Liver (tissue), 9 donors: ENCODE results near the gene IL1RAPL1. TPM values are rescaled to one million over a fixed set of nuclear protein-coding genes. Genes with fewer than 3 reads are reported as not detected.

Experiments
- DNase-seq: peaks from one replicate; pipeline ENCODE4 v3.0.0-alpha.2; 2017; ENCODE audit warnings: low spot score
- H3K27ac ChIP-seq, 2 donors: one replicate each; pipeline ENCODE4 v1.7.0; 2013; ENCODE audit warnings: inconsistent platforms in 2 of 2, low read length in 2 of 2, control low read depth in 1 of 2, low read depth in 1 of 2, mild to moderate bottlenecking in 1 of 2
- H3K27me3 ChIP-seq, 4 donors: one replicate each; pipeline versions ENCODE4 v1.6.1 to v1.7.0; 2013; ENCODE audit warnings: low read length in 3 of 4, inconsistent platforms in 1 of 4, mild to moderate bottlenecking in 1 of 4, moderate library complexity in 1 of 4; ENCODE audit not compliant: control insufficient read depth in 4 of 4, insufficient read depth in 4 of 4
- H3K36me3 ChIP-seq, 4 donors: one replicate each; pipeline versions ENCODE4 v1.6.1 to v1.7.0; 2013; ENCODE audit warnings: low read length in 3 of 4, mild to moderate bottlenecking in 3 of 4, low read depth in 1 of 4, moderate library complexity in 1 of 4; ENCODE audit not compliant: control insufficient read depth in 4 of 4, insufficient read depth in 3 of 4
- H3K4me1 ChIP-seq, 4 donors: one replicate each; pipeline versions ENCODE4 v1.6.1 to v1.7.0; 2013; ENCODE audit warnings: low read length in 3 of 4, mild to moderate bottlenecking in 3 of 4, moderate library complexity in 1 of 4; ENCODE audit not compliant: control insufficient read depth in 4 of 4, insufficient read depth in 4 of 4
- H3K4me3 ChIP-seq, 3 donors: one replicate each; pipeline versions ENCODE4 v1.6.1 to v1.7.0; 2013; ENCODE audit warnings: low read length in 3 of 3, control low read depth in 1 of 3, low read depth in 1 of 3, mild to moderate bottlenecking in 1 of 3
- H3K9ac ChIP-seq, 2 donors: one replicate each; pipeline ENCODE4 v1.7.0; 2013; ENCODE audit warnings: low read length in 2 of 2, mild to moderate bottlenecking in 2 of 2, moderate library complexity in 2 of 2, control low read depth in 1 of 2, low read depth in 1 of 2
- H3K9me3 ChIP-seq, 4 donors: one replicate each; pipeline versions ENCODE4 v1.6.1 to v1.7.0; 2013; ENCODE audit warnings: low read length in 3 of 4; ENCODE audit not compliant: control insufficient read depth in 4 of 4
- CTCF ChIP-seq: fragments of 150-350 bp; IDR thresholded peaks from 2 replicates; pipeline ENCODE4 v1.5.1; 2017; ENCODE audit warnings: improper control_type of control experiment, low read depth, low read length; ENCODE audit not compliant: missing input control
- EGR1 ChIP-seq, 2 donors: IDR thresholded peaks; 2 replicates each; pipeline ENCODE4 v1.6.1; 2016 to 2018; ENCODE audit warnings: antibody characterized with exemption in 2 of 2, low read depth in 2 of 2
- FOXA1 ChIP-seq: IDR thresholded peaks from 2 replicates; pipeline ENCODE4 v1.6.1; 2016; ENCODE audit warnings: antibody characterized with exemption
- FOXA2 ChIP-seq: IDR thresholded peaks from 2 replicates; pipeline ENCODE4 v1.6.1; 2016; ENCODE audit warnings: antibody characterized with exemption
- GABPA ChIP-seq, 2 donors: IDR thresholded peaks in 1 of 2; conservative IDR thresholded peaks in 1 of 2; 2 replicates each; pipeline ENCODE4 v1.6.1; 2016; ENCODE audit warnings: antibody characterized with exemption in 2 of 2, mild to moderate bottlenecking in 1 of 2, moderate library complexity in 1 of 2
- HNF4A ChIP-seq, 2 donors: conservative IDR thresholded peaks; 2 replicates each; pipeline ENCODE4 v1.6.1; 2016; ENCODE audit warnings: antibody characterized with exemption in 2 of 2, mild to moderate bottlenecking in 2 of 2
- HNF4G ChIP-seq: IDR thresholded peaks from 2 replicates; pipeline ENCODE4 v1.6.1; 2016; ENCODE audit warnings: antibody characterized with exemption
- JUND ChIP-seq, 2 donors: IDR thresholded peaks; 2 replicates each; pipeline ENCODE4 v1.6.1; 2016; ENCODE audit warnings: antibody characterized with exemption in 2 of 2
- MAX ChIP-seq: IDR thresholded peaks from 2 replicates; pipeline ENCODE4 v1.6.1; 2016; ENCODE audit warnings: antibody characterized with exemption
- NR2F2 ChIP-seq: IDR thresholded peaks from 2 replicates; pipeline ENCODE4 v1.6.1; 2016; ENCODE audit warnings: antibody characterized with exemption
- RAD21 ChIP-seq, 2 donors: IDR thresholded peaks; 2 replicates each; pipeline ENCODE4 v1.6.1; 2016; ENCODE audit warnings: antibody characterized with exemption in 2 of 2, mild to moderate bottlenecking in 2 of 2
- RXRA ChIP-seq, 2 donors: IDR thresholded peaks; 2 replicates each; pipeline ENCODE4 v1.6.1; 2017 to 2018; ENCODE audit warnings: antibody characterized with exemption in 2 of 2, mild to moderate bottlenecking in 1 of 2
- SP1 ChIP-seq: IDR thresholded peaks from 2 replicates; pipeline ENCODE4 v1.6.1; 2018; ENCODE audit warnings: antibody characterized with exemption, mild to moderate bottlenecking
- TAF1 ChIP-seq: conservative IDR thresholded peaks from 2 replicates; pipeline ENCODE4 v1.6.1; 2016; ENCODE audit warnings: antibody characterized with exemption, mild to moderate bottlenecking
- YY1 ChIP-seq: IDR thresholded peaks from 2 replicates; pipeline ENCODE4 v1.6.1; 2016; ENCODE audit warnings: antibody characterized with exemption, mild to moderate bottlenecking
- polyA plus RNA-seq, 2 donors: library from polyadenylated mRNA; stranded (reverse) in 1 of 2; unstranded in 1 of 2; fragments of 200-250 nt in 1 of 2; fragments of >200 nt in 1 of 2; fragmentation: Nextera tagmentation in 1 of 2; extraction: Ambion mirVana in 1 of 2; gene quantifications; one replicate each; pipeline versions ENCODE4 v1.2.1 to v1.2.3, GENCODE V29; 2013 to 2015
- total RNA-seq, 2 donors: library from RNA; depleted of rRNA; stranded (reverse); fragments of >200 nt; gene quantifications; one replicate each; pipeline ENCODE4 v1.2.3, GENCODE V29; 2014
- TF ChIP-seq, protein P1 (sequence below): IDR thresholded peaks from 2 replicates; pipeline ENCODE4 v1.6.1; 2016; ENCODE audit warnings: antibody characterized with exemption, mild to moderate bottlenecking
- TF ChIP-seq, protein P2 (sequence below): IDR thresholded peaks from 2 replicates; pipeline ENCODE4 v1.6.1; 2016; ENCODE audit warnings: antibody characterized with exemption
- TF ChIP-seq, protein P3 (sequence below): IDR thresholded peaks from 2 replicates; pipeline ENCODE4 v1.6.1; 2016; ENCODE audit warnings: antibody characterized with exemption
- donor health status: healthy.
- donor health status: healthy.
- donor health status: healthy.
- donor health status: healthy.
- donor health status: healthy.

IL1RAPL1 gene
- total and polyA plus RNA-seq, 4 donors = 0.08 to 0.33 TPM; not detected in 2

GRCh38 chrX:28693101-28693500 lies 105.9 kb downstream of the IL1RAPL1 start (continued):
- TF ChIP-seq, protein P1, sequence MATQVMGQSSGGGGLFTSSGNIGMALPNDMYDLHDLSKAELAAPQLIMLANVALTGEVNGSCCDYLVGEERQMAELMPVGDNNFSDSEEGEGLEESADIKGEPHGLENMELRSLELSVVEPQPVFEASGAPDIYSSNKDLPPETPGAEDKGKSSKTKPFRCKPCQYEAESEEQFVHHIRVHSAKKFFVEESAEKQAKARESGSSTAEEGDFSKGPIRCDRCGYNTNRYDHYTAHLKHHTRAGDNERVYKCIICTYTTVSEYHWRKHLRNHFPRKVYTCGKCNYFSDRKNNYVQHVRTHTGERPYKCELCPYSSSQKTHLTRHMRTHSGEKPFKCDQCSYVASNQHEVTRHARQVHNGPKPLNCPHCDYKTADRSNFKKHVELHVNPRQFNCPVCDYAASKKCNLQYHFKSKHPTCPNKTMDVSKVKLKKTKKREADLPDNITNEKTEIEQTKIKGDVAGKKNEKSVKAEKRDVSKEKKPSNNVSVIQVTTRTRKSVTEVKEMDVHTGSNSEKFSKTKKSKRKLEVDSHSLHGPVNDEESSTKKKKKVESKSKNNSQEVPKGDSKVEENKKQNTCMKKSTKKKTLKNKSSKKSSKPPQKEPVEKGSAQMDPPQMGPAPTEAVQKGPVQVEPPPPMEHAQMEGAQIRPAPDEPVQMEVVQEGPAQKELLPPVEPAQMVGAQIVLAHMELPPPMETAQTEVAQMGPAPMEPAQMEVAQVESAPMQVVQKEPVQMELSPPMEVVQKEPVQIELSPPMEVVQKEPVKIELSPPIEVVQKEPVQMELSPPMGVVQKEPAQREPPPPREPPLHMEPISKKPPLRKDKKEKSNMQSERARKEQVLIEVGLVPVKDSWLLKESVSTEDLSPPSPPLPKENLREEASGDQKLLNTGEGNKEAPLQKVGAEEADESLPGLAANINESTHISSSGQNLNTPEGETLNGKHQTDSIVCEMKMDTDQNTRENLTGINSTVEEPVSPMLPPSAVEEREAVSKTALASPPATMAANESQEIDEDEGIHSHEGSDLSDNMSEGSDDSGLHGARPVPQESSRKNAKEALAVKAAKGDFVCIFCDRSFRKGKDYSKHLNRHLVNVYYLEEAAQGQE = no peak
- no peak for TF ChIP-seq GABPA (IDR thresholded peaks at IDR 0.05 in 1 of 2, conservative IDR thresholded peaks at IDR 0.05 in 1 of 2)

DNA sequence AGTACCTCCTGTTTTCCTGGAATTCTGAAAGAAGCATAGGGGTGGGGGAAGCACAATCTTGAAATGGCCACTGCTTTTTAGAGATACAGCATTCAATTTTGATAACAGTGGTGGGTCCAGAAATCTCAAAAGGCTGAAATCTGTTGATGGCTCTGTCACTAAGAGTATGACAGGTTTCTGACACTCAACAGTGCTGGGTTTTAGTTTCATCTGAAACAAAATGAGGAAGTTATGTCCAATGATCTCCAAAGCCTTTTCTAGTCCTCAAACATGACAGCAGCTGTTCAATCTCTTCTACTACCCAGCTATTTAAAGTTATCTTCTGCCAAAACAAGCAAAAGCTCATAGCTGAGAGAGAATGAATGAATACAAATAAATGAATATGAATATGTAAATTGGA lies 110.5 kb downstream of the IL1RAPL1 start:
- H3K27me3 ChIP-seq = peaks cover 0 to 4% (median 0%) of the 10 kb centered on the region in 4 donors
- H3K9ac ChIP-seq = no peak overlapping the region
- H3K4me1 ChIP-seq = no peaks in the 10 kb centered on the region
- no peaks in the 10 kb centered on the region for H3K9me3 ChIP-seq
- H3K27ac ChIP-seq = no peak overlapping the region
- TF ChIP-seq EGR1 (IDR thresholded peaks at IDR 0.05; ENCODE audit: low read depth in 2 of 2) (no peak), JUND (IDR thresholded peaks at IDR 0.05) (no peak), MAX (no peak), SP1 (no peak), TAF1 (no peak), FOXA2 (no peak), HNF4A (conservative IDR thresholded peaks at IDR 0.05) (no peak), RXRA (IDR thresholded peaks at IDR 0.05) (no peak), CTCF (no peak), HNF4G (no peak), YY1 (no peak), RAD21 (IDR thresholded peaks at IDR 0.05) (no peak), GABPA (IDR thresholded peaks at IDR 0.05 in 1 of 2, conservative IDR thresholded peaks at IDR 0.05 in 1 of 2) (no peak), FOXA1 (no peak), NR2F2 (no peak)
- TF ChIP-seq, protein P1 = no peak
- TF ChIP-seq, protein P2, sequence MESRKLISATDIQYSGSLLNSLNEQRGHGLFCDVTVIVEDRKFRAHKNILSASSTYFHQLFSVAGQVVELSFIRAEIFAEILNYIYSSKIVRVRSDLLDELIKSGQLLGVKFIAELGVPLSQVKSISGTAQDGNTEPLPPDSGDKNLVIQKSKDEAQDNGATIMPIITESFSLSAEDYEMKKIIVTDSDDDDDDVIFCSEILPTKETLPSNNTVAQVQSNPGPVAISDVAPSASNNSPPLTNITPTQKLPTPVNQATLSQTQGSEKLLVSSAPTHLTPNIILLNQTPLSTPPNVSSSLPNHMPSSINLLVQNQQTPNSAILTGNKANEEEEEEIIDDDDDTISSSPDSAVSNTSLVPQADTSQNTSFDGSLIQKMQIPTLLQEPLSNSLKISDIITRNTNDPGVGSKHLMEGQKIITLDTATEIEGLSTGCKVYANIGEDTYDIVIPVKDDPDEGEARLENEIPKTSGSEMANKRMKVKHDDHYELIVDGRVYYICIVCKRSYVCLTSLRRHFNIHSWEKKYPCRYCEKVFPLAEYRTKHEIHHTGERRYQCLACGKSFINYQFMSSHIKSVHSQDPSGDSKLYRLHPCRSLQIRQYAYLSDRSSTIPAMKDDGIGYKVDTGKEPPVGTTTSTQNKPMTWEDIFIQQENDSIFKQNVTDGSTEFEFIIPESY = no peak
- TF ChIP-seq, protein P3, sequence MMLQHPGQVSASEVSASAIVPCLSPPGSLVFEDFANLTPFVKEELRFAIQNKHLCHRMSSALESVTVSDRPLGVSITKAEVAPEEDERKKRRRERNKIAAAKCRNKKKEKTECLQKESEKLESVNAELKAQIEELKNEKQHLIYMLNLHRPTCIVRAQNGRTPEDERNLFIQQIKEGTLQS = no peak
- no peaks in the 10 kb centered on the region for H3K36me3 ChIP-seq
- no peak overlapping the region for H3K4me3 ChIP-seq
- DNase-seq = no peak
